Hindlimb muscle (tissue), 1 donor: Measurements from ENCODE around the gene TEP1. TPM values are rescaled to one million over a fixed set of nuclear protein-coding genes. Genes with fewer than 3 reads are reported as not detected.

ENCODE experiments used
- DNase-seq: peaks from one replicate; pipeline ENCODE4 v3.0.0-alpha.2; 2013
- polyA plus RNA-seq: library from polyadenylated mRNA; unstranded; fragments of 120-200 nt; gene quantifications from one replicate; pipeline ENCODE4 v1.2.1, GENCODE V29; 2013; ENCODE audit not compliant: insufficient read length

Gene TEP1
- polyA plus RNA-seq, 1 donor: 17.5 TPM

DNA sequence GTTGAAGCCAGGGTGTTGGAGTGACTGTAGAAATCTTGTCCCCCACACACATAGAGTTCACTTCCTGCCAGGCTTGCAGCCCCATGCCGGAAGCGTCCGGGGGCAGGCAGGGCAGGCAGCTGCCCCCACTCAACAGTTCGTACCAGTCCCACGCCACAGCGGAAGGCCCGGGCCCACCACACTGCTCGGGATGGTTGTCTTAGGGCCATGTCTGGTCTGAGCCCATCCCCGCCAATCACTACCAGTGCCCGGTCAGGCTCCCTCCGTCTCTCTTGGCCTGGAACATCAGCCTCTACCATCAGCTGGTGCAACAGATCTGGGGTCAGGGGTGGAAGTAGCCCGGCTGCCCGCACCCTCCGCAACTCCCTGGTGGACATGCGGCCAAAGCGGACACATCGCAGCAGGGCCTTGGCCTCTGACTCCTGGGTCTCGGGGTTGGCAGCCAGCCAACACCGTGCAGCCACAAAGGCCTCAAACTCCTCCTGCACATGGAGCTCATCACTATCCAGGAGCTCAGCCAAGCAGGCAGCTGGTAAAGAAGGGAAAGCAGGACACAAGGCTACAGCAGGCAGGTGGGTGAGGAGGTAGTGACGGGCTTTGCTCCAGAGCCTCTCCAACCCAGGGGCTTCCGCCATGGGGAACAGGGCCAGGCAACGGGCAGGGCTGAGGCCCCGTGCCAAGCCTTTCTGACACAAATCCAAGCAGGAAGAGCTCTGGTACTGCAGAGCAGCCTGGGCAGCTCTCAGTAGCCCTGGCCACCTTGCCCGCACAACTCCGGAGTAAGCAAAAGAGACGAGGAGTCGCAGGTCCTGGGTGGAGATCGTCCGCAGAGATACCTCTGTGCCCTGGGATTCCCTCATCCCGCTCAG, 16.7 kb upstream of the TEP1 start:
- DNase-seq: no peak

DNA sequence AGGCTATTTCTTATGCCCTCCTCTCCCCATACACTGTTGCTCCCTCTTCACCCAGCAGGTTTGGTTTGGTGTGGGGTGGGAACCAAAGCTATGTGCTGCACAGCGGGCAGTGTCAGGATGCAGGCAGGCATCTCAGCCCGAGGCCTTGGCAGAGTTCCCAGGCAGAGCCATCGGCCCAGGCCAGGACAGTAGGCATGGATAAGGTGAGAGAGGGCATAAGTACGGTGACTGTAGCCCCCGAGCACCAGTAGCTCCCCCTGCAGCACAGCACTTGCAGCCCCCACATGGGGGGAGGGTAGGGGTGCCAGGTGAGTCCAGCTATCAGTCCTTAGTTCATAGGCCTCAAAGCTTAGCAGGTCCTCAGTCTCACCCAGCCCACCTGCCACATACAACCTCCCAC, 15.5 kb upstream of the TEP1 start:
- DNase-seq: no peak

DNA sequence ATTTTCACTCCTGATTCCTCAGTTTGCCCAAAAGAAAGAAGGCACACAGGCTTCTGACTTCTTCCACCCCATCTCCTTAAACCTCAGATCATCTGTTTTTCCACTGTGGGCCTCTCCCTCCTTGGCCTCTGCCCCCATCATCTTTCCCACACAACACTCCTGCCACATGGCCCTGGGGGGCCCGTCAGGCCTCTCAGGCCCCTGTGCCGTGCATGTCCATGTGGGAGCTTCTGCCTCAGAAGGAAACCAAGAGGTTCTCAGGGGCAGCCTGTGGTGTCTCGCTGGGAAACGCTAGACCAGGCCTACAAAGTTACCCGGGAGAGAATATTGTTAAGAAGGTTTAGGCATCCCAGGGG, 14.7 kb upstream of the TEP1 start:
- no peak for DNase-seq

DNA sequence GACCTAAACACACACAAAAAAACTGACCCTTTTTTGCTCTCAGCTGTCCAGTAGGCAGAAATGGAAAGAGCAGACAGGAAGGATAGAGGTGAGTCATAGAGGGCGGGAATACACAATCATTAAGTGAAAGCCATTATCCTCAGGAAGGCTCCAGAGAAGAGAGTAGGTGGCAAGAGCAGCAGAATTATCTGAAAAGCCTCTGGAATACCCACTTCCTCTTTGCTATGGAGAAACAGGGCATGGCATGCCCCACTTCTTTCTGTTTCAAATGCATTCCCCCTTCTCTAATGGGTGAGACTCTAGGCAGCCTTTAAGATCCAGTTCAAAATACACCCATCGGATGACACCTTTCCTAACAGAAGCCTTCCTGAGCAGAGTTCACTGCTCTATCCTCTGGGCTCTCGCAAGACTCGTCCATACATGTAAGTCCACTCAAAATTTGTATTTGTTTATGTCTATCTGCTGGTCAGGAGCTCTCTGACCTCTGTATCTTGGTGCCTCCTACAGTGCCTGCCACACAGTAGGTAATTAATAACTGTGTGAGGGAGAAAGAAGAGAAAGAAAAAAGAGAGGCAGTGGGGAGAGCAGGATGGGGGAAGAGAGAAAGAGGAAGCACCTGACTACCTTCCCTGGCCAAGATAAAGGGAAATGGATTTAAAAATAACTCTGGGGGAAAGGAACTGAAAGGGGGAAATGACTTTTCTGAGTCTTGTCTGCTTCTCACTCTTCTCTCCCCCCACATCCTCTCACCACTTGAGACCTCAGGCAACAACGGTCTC, 14.1 kb upstream of the TEP1 start:
- DNase-seq: no peak

DNA sequence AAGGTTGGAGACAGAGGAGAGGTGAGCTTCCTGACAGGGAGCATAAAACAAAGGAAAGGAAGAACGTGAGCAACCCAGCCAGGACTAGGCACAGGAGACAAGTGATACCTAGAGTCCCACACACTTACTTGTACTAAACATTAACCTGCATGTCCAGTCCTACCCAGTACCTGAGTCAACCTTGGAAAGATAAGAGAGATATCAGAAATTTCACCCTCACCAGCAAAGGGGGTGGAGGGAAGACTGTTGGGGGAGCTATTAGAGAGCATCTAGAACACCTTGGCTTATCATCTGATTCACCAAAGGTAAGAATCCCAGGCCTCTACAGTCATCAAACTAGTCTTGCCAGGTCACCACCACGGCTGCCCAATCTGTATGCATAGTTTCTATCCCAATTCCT, 11.6 kb upstream of the TEP1 start:
- no peak for DNase-seq

- DNase-seq: no peak
These were observed 9.6 kb upstream of the TEP1 start for GRCh38 chr14:20422886-20423285.

GRCh38 chr14:20421267-20421666, 8.0 kb upstream of the TEP1 start:
- no peak for DNase-seq

DNA sequence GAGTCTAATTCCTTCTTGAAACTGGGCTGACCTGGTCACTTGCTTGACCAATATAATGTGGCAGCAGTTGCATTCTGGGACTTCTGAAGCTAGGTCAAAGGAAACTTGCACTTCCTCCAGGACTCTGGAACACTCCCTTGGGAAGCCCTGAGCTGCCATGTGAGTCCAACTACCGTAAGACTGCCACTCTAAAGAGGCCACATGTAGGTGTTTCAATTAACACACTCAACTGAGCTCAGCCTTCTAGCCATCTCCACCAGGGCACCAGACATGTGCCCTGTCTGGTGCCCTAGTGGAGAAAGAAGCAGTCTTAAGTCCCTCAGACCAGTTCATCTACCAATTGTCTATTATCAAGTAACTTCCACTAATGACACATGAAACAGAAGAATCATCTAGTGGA, 6.1 kb upstream of the TEP1 start:
- DNase-seq: no peak

DNA sequence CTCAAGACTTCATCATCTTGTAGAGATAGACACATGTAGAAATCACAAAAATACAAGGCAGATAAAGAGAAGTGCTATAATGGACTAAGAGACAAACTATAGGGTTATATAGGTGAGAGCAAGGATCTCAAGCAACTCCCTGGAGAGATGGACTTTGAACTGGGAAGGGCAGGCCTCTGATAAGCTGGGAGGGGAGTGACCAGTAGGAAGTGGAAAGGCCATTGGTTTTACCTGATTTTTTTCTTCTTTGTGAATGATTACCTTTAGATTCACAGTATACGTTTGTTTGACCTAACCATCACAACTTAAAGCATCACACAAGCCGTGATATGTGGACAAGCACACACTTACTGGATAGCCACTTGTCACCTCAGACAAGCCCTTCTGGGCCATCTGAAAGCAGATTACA, 5.2 kb upstream of the TEP1 start:
- DNase-seq: no peak

DNA sequence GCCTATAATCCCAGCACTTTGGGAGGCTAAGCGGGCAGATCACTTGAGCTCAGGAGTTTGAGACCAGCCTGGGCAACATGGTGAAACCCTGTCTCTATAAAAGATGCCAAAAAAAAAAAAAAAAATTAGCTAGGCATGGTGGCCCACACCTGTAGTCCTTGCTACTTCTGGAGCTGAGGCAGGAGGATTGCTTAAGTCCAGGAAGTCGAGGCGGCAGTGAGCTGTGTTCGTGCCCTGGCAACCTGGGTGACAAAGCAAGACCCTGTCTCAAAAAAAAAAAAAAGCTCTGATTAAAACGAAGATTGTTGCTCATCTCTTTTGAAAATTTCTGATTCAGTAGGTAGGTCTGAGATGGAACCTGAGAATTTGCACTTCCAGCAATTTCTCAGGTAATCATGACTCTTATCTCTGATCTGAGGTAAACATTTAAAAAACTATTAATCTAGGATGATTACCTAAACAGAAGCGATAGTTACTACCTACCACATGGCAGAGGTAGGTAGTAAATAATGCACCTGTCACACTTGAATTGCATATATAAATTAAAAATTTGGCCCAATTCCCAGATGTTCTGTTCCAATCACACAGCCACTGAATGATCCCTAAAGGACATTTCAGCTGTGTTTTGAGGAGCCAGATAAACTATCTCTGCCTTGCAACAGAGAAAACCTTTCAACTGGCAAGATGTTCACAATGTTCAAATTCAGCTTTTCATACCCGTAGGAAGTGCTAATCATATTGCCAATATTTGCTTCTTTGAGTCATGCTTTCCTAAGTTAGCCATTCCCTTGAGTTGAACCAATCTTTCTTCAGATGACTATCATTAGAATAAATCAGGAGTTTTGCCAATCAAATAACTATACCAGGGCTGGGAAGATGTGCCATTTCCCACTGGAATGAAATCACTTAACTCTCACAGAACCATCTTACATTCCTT, 4.2 kb upstream of the TEP1 start:
- DNase-seq: no peak

DNA sequence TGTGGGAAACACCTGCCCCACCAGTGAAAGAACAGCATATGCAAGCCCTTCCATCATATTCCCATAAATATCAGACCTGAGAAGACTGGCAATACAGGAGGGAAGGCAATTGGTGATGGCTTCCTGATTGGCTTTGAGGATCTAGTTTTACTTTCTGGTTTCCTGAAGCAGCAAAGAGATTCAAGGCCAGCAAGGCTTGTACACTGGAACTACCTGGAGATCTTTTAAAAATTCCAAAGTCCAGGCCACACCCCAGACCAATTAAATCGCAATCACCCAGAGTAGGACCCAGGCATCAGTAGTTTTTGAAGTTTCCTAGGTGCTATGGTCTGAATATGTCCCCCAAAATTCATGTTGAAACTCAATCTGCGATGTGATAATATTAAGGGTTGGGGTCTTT, 2.9 kb upstream of the TEP1 start:
- DNase-seq: no peak

- DNase-seq: no peak
These were observed 2.5 kb upstream of the TEP1 start for GRCh38 chr14:20415782-20416206.

GRCh38 chr14:20413744-20414082, 412 bp upstream of the TEP1 start:
- DNase-seq: no peak

GRCh38 chr14:20412411-20412810, 890 bp downstream of the TEP1 start:
- DNase-seq: no peak

DNA sequence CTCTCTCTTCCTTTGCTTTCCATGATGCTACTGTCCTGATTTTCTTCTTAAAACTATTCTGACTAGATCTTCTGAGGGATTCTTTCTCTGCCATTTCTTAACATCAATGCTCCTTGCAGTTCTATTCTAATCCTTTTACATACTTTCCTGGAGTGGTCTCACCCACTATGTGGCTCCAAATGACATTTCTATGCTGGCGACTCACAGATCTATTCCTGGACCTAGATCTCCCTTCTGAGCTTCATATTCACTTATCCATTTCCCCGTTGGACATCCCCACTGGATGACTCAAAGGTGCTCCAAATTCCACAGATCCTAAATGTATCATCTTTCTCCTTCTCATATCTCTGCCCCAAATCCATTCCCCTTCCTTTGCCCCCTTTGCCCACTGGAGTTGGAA, 4.1 kb downstream of the TEP1 start:
- no peak for DNase-seq

- DNase-seq: no peak
These were observed 9.8 kb downstream of the TEP1 start for GRCh38 chr14:20403521-20403920.

- no peak for DNase-seq
These were observed 12.2 kb downstream of the TEP1 start for GRCh38 chr14:20400965-20401593.

GRCh38 chr14:20400589-20400964, 12.7 kb downstream of the TEP1 start:
- no peak for DNase-seq

GRCh38 chr14:20397511-20397910, 15.8 kb downstream of the TEP1 start:
- no peak for DNase-seq

DNA sequence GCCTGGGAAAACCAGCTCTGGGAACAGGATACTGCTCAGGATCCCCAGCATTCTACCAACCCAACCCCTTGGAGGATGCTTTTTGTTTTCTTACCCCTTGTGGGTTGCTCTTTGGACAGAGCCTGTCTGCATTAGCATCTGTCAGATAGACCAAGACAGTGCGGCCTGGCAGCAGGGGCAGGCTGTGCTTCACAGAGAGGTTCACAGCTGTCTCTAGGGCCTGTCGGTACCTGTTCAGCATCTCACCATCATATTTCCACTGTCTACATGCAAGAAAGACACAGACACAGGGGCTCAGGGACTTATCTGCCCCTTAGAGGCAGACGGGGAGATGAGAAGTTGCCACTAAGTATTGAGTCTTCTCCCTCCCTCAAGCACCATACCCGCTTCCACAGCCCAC, 21.8 kb downstream of the TEP1 start:
- no peak for DNase-seq

- no peak for DNase-seq
These were observed 25.1 kb downstream of the TEP1 start for GRCh38 chr14:20388159-20388558.

- no peak for DNase-seq
These were observed 25.7 kb downstream of the TEP1 start for GRCh38 chr14:20387576-20387975.
